Measurements from ENCODE around the gene CR2. TPM values are rescaled to one million over a fixed set of nuclear protein-coding genes. Genes with fewer than 3 reads are reported as not detected.
A peak's percentile ranks its signal among the peaks of the same experiment; 100 is the strongest.

The CR2 gene
- 1 to 10 TPM in 1 of 2 donors, under 1 TPM in 1; 0.34 to 3.6 TPM for total RNA-seq
- polyA plus RNA-seq = under 1 TPM; 0.06 to 0.62 TPM
- long read RNA-seq, donor 1 = 0 reads
- long read RNA-seq, donor 2 = 0 reads
- long read RNA-seq, donor 3 = 0 reads
- long read RNA-seq, donor 4 = 0 reads
- long read RNA-seq, donor 5 = 0 reads

DNA sequence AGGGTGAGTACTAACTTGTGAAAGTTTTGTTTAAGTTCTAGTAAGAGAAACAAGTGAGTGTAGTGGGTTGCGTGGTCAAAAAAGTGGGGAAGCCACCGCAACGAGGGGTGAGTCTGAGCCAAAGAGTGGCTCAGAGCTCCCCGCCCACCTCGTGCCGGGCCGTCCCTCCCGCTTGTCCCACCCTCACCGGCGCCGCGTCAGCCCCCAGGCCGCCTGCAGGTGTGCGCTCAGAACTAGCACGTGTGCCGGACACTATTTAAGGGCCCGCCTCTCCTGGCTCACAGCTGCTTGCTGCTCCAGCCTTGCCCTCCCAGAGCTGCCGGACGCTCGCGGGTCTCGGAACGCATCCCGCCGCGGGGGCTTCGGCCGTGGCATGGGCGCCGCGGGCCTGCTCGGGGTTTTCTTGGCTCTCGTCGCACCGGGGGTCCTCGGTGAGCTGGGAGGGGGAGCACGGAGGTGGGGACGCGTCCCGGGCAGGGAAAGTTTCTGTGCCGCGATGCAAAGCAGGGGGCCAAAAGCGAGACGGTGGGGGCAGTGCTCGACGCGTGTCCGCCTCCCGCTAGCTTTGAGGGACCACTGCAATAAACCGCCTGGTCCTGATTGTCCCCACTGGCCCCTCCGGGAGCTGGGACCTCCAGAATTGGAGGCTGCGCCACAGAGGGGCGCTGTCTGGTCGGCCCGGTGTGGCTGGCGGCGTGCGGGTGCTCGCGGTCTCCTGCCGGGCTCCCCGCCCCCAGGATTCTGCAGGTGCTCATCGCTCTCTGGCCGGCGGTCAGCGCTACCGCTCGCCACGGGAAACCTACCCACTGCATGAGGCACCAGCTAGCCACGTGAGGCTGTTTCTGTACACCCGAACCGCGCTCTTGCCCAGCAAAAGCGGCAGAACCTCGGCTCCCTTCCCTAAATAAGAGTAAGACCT is at the start of gene CR2:
TSS of gene CR2 (plus strand) at position 283 of the 919 bp plus-strand sequence. CDS start at position 374, 91 bp downstream.
- H3K4me1 ChIP-seq (ENCODE audit: control insufficient read depth in 5 of 5, insufficient read depth in 5 of 5, low read length in 5 of 5) = peaks cover 0 to 8% (median 4%) of the 10 kb centered on the region in 5 donors
- WGBS, 2 donors = 1% methylated on average over 75 of the region's 75 CpGs
- H3K9ac ChIP-seq (ENCODE audit: insufficient read depth in 1 of 2, low read length in 2 of 2) = no peak within 1 kb of the TSS
- no peak within 1 kb of the TSS for H3K27ac ChIP-seq (ENCODE audit: low read depth in 1 of 2, low read length in 1 of 2)
- DNase-seq (peak; percentile 8 to 59 (median 52)), ATAC-seq (ENCODE audit: insufficient read depth, low FRiP score) (peak; percentile 80)
- H3K36me3 ChIP-seq (ENCODE audit: control insufficient read depth in 4 of 4, insufficient read depth in 4 of 4, low read length in 4 of 4) = no peaks in the 10 kb centered on the region
- peaks cover 0 to 56% (median 39%) of the 10 kb centered on the region in 3 donors for H3K27me3 ChIP-seq (ENCODE audit: control insufficient read depth in 3 of 3, insufficient read depth in 3 of 3, low read length in 2 of 3)
- peaks cover 0 to 3% (median 0%) of the 10 kb centered on the region in 4 donors for H3K9me3 ChIP-seq (ENCODE audit: control insufficient read depth in 4 of 4, insufficient read depth in 3 of 4, low read length in 3 of 4)
- TF ChIP-seq, protein P1, sequence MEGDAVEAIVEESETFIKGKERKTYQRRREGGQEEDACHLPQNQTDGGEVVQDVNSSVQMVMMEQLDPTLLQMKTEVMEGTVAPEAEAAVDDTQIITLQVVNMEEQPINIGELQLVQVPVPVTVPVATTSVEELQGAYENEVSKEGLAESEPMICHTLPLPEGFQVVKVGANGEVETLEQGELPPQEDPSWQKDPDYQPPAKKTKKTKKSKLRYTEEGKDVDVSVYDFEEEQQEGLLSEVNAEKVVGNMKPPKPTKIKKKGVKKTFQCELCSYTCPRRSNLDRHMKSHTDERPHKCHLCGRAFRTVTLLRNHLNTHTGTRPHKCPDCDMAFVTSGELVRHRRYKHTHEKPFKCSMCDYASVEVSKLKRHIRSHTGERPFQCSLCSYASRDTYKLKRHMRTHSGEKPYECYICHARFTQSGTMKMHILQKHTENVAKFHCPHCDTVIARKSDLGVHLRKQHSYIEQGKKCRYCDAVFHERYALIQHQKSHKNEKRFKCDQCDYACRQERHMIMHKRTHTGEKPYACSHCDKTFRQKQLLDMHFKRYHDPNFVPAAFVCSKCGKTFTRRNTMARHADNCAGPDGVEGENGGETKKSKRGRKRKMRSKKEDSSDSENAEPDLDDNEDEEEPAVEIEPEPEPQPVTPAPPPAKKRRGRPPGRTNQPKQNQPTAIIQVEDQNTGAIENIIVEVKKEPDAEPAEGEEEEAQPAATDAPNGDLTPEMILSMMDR (IDR thresholded peaks at IDR 0.05; ENCODE audit: control extremely low read depth, extremely low read depth) = no peak
- H3K4me3 ChIP-seq = peak within 1 kb of the TSS; percentile 13

DNA sequence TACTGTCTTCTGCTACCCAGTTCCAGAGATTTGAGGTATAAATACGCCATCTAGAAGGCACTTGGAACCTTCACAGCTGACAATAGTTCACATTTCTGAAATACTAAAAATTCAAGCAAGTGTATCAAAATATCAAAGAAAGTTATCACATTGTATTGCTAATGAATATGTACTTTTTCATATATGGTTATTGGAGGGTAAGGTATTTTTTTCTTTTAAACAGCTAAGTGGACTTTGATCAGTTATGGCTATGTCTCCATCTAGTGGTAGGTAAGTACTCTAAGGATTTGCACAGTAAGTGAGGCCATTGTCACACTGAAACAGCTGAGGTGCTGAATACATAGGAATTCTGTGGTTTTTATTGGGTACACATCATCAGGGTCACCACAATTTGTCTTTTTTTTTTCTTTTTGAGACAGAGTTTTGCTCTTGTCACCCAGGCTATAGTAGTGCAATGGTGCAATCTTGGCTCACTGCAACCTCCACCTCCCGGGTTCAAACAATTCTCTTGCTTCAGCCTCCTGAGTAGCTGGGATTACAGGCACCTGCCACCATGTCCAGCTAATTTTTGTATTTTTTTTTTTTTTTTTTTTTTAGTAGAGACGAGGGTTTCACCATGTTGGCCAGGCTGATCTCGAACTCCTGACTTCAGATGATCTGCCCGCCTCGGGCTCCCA is 49.1 kb upstream of the CR2 start:
- Histone ChIP-seq H3K36me3 (ENCODE audit: control insufficient read depth in 4 of 4, insufficient read depth in 4 of 4, low read length in 4 of 4) (no peaks in the 10 kb centered on the region), H3K27me3 (ENCODE audit: control insufficient read depth in 3 of 3, insufficient read depth in 3 of 3, low read length in 2 of 3) (no peaks in the 10 kb centered on the region), H3K9ac (ENCODE audit: insufficient read depth in 1 of 2, low read length in 2 of 2) (no peak overlapping the region), H3K9me3 (ENCODE audit: control insufficient read depth in 4 of 4, insufficient read depth in 3 of 4, low read length in 3 of 4) (no peaks in the 10 kb centered on the region), H3K4me1 (ENCODE audit: control insufficient read depth in 5 of 5, insufficient read depth in 5 of 5, low read length in 5 of 5) (no peaks in the 10 kb centered on the region), H3K4me3 (no peak overlapping the region), H3K27ac (ENCODE audit: low read depth in 1 of 2, low read length in 1 of 2) (no peak overlapping the region)
- DNase-seq (peak in 2 of 3 donors; percentile 58 to 74), ATAC-seq (ENCODE audit: insufficient read depth, low FRiP score) (no peak)
- WGBS, 2 donors = 85 to 86% methylated on average over 6 of the region's 6 CpGs
- TF ChIP-seq, protein P1 (IDR thresholded peaks at IDR 0.05; ENCODE audit: control extremely low read depth, extremely low read depth) = peak; percentile 71

DNA sequence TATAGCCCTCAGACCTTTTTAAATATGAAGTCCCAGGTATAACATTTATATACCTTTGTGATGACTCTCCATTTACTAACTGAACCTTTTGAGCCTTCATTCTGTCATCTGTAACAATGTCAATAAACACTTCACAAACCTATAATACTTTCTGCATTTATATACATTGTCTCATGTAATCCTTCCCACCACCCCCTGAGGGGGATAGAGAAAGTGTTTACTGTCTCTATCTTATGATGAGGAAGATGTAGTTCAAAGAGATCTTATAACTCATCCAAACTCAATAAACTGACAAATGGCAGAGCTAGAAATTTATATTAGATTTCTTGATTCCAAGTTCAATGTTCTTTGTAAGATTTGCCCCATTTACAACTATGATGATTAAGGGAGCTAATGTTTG is 48.3 kb upstream of the CR2 start:
- Histone ChIP-seq H3K4me3 (no peak overlapping the region), H3K9ac (ENCODE audit: insufficient read depth in 1 of 2, low read length in 2 of 2) (no peak overlapping the region), H3K27ac (ENCODE audit: low read depth in 1 of 2, low read length in 1 of 2) (no peak overlapping the region), H3K4me1 (ENCODE audit: control insufficient read depth in 5 of 5, insufficient read depth in 5 of 5, low read length in 5 of 5) (no peaks in the 10 kb centered on the region), H3K27me3 (ENCODE audit: control insufficient read depth in 3 of 3, insufficient read depth in 3 of 3, low read length in 2 of 3) (no peaks in the 10 kb centered on the region), H3K9me3 (ENCODE audit: control insufficient read depth in 4 of 4, insufficient read depth in 3 of 4, low read length in 3 of 4) (no peaks in the 10 kb centered on the region), H3K36me3 (ENCODE audit: control insufficient read depth in 4 of 4, insufficient read depth in 4 of 4, low read length in 4 of 4) (no peaks in the 10 kb centered on the region)
- ATAC-seq (ENCODE audit: insufficient read depth, low FRiP score) (no peak), DNase-seq (no peak)
- TF ChIP-seq, protein P1 (IDR thresholded peaks at IDR 0.05; ENCODE audit: control extremely low read depth, extremely low read depth) = no peak

Data from lung (tissue), 16 donors.